Stimulated activated CD8-positive, alpha-beta memory T cell treated with anti-CD3 and anti-CD28 coated beads, Interleukin-15, amount 100 ng/mL, for 1 hour (primary cell): Measurements from ENCODE around the gene METTL8.

Experiments
- DNase-seq: peaks from one replicate; pipeline ENCODE4 v3.0.0-alpha.2; 2020; ENCODE audit warnings: low read depth

The METTL8 gene, protein sequence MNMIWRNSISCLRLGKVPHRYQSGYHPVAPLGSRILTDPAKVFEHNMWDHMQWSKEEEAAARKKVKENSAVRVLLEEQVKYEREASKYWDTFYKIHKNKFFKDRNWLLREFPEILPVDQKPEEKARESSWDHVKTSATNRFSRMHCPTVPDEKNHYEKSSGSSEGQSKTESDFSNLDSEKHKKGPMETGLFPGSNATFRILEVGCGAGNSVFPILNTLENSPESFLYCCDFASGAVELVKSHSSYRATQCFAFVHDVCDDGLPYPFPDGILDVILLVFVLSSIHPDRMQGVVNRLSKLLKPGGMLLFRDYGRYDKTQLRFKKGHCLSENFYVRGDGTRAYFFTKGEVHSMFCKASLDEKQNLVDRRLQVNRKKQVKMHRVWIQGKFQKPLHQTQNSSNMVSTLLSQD

DNA sequence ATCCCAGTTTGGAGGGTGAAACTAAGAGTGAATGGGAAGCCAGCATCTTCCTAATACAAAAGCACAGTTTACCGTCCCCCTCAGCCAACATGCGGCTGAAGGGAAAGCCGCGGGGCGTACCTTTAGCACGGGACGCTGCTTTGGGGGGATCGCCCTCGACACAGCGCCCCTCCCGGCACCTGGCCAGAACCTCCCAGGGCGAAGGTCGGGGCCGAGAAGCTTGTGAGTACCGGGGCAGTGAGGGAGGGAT is at the start of gene METTL8:
METTL8 (minus strand) TSS at position 228 of the 250 bp plus-strand sequence. CDS start 41,805 bp downstream, outside the sequence.
- no peak for DNase-seq

DNA sequence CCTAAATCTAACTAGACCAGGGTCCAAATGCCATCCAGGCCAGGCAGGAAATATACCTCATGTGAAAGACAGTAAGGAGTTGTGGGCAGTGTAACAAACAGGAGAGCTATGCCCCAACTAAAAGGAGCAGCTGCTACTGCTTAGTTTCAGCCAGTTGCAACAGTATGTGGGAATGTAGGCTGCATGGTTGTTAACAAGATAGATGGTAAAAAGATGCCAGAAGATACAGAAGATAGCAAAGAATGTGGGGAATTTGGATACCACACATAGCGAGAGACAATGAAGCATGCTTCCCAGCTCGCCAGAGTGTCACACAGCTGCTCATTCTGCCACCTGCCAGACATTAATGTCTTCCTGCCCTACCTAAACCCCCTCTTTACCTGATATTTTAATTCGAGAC is 49.1 kb upstream of the METTL8 start:
- no peak for DNase-seq

DNA sequence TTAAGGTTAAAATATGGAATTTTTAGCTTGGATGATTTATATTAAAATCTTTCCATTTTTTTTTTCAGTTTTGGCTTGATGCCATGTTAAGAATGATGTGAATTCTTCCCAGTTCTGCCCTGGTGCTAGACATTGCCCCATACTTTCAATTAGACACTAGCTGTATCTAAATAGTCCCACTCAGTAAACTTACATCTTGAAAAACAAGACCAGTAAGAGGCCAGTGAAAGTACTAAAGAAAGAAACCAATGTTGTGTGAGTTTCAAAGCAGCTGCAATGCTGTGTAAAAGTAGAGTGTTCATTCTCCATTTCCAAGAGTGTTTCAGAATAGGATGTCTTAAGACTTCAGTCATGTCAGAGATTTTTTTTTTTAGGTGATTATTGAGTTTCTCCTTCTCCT is 48.5 kb upstream of the METTL8 start:
- DNase-seq = no peak

DNA sequence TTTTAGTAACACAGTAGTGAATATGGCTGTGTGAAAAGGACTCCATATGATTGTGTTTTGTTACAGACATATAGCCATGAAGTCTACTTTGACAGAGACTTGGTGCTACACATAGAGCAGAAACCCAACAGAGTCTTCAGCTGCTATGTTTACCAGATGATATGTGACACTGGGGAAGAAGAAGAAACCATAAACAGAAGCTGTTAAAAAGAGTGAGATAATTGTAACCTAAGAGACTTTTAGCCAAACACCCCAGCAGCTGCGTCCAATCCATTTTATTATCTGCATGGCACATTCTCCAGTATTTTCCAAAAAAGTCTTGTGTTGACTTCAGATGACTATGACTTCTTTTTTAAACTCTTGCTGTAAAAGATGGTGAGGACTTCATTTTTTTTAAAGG is 47.1 kb upstream of the METTL8 start:
- DNase-seq = no peak

DNA sequence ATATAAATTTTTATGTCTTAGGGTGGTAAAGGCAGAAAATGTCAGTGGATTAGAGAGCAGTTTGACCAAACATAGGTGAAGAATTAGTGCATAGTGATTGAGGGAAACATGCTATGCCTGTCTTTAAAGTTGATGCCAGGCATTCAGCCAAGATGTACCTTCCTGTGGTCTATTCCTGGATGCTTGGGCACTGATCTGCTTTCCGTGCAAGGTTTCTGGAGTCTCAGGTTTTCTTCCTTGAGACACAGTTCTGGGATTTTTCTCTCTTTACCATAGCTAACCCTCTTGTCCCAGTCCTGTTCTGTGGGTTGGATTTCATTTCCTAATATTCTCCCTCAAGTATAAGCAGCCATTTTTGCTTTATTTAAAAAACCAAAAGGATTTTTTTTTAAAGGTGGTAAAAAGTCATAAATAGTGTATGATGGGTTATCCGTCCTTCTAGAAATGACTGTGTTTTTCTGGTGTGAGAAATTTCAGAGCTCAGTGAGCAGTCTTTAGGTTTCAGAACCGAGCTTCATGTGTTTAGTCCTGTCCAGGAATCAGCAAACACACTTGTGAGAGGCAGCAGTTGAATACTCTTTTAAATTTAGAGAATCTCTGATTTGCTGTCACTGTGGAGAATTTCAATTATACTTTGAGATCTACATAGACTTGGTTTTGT is 45.5 kb upstream of the METTL8 start:
- DNase-seq = no peak

DNA sequence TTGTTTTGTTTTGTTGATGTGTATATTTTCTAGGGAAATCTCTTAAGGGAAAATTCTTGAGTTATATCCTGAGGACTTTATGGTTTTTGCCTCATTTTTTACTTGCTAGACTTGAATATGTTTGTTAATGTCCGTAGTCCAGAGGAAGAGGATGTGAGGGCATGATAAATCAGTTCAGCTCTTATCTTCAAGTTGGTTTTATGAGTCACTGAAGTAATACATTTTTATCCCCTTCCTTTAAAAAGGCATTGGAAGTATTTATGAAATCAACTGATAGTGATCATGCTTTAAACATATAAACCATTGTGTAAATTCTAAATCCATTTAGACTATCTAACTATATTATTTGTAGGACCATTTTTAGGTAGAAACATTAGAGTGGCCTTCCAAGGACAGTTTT is 44.6 kb upstream of the METTL8 start:
- DNase-seq = no peak

DNA sequence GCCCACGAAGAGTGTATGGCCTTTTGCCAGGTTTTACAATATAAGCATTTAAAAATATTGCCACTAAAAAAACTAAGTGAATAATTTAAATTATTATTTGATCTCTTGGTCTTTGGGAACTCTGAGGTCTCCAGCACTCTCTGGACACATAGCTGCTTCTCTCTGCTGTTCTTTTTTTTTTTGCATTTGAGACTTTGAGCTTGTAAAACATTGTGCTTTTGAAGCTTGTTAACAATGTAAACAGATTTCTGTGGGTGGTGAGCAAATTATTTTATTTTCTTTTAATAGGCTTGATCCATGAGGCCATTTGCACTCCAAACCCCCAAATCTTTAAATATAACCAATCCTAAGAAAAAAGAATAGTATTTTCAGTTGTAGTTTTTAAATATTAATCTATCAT is 42.2 kb upstream of the METTL8 start:
- DNase-seq = no peak

DNA sequence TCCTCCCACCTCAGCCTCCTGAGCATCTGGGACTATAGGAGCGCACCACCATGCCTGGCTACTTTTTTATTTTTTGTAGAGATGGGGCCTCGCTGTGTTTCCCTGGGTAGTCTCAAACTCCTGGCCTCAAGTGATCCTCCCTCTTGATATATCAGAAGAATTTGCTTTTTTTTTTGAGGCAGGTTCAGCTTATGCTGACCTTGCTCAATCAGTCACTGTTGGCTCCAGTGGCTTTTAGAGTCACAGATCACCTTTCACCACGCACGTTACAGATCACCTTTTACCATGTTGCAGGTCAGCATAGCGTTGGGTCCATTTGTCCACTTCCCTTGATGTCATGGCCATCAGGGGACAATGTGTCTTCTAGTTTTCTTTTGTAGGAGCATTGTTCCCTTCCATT is 36.3 kb upstream of the METTL8 start:
- no peak for DNase-seq

DNA sequence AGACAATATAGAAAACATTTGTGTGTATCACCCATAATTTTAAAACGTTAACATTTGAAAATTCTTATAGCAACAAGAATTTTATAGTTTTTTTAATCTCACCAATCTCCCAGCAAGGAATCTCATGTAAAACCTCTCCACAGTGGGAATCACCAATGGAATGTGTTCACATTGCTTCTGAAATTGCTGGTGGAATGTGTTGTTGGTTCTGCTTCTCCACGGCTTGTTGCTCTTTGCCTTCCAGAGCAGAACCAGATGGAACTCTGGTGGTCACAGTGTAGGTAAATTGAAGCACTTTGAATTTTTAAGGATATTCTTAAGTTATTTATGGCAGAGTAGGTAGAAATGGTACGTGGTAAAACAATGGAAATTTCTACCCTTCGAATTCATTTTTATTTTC is 35.4 kb upstream of the METTL8 start:
- DNase-seq = no peak

DNA sequence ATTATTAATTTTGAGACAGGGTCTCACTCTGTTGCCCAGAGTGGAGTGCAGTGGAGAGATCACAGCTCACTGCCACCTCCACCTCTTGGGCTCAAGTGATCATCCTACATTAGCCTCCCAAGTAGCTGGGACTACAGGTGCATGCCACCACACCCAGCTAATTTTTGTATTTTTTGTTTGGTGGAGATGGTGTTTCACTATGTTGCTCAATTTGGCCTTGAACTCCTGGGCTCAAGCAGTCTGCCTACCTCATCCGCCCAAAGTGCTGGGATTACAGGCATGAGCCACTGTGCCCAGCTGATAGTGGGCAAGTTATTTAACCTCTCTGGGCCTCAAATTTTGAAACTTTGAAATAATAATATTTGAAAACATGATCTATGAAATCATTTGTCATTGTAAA is 26.7 kb upstream of the METTL8 start:
- no peak for DNase-seq

DNA sequence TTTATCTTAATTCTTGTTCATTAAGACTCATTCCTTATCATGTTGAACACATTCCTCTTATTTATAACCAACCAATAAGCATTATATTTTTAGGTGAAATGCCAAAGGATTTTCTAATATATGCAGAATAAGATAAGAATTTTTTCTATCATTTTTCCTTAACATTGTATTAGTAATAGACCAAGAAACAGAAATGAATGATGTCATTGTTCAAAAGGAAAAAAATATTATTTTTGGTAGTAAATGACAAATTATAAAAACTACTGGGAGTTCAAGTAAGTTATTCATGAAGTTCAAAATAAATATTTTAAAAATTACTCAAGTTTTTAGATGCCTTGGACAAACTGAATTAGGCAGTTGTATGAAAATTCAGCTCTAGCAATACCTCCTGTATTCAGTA is 25.7 kb upstream of the METTL8 start:
- no peak for DNase-seq

DNA sequence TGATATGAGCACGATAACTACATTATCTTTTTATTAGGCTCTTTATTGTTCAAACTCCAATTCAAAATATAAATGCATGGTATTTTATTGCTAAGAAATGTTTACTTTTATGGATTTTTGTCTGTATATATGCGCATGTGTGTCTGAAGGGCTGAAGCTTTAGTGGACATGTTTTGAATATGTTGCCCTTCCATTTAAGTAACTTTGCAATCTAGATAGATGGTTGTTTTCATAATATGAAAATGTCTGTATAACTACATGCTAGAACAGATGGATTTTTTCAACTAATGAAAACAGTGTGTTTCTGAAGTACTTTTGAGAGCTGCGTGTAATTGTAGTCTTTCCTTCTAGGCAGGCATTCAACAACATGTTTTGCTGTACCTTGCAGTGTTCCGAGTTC is 19.0 kb upstream of the METTL8 start:
- DNase-seq = no peak

DNA sequence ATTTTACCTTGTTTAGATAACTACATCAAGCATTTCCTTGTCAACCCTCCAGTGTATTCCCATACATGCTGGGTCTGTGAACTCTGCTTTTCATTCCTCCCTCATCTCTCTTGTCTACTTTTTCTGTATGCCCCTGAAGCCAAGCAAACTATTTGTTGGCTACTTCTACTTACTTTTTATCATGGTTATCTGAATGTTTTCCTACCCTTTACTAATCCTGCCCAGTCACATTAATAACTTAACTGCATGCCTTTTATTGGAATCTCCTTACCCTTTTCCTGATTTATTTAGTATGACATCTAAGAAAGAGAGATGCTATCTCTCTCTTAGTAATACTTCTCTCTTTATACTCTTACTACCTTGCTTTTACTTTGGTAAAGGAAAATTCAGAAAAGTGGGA is 17.3 kb upstream of the METTL8 start:
- DNase-seq = no peak

DNA sequence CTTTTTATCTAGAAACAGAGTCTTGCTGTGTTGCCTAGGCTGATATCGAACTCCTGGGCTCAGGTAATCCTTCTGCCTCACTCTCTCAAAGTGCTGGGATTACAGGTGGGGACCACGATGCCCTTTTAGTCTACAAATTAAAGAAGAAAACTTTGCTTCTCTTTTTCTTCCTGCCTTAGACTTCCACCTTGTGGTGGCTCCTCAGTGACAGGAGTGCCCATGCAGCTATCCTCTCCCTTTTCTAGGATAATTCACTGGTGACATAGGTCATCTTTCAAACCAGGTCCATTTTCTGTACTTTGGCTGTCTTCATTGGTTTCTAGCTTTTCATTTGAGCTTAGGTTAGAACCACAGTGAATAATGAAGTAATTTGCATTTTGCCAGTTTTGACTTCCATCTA is 13.9 kb upstream of the METTL8 start:
- no peak for DNase-seq

DNA sequence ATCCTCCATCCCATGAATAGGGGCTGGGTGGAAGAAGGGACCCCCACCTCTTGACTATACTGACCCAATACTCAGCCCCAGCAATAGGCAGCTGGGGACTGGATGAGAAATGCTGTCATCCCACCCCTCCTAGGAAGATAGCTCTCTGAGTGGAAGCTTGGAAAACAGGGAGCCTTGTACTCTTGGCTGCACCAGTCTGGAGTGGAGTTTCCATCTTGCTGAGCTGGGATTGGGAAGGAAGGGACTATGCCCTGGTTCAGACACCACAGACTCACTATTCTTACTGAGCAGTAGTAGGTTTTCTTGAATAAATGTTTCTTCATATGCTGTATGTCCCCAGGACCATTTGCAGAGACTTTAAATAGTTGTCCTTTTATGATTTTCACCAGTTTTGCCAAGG is 7.7 kb upstream of the METTL8 start:
- DNase-seq = no peak

DNA sequence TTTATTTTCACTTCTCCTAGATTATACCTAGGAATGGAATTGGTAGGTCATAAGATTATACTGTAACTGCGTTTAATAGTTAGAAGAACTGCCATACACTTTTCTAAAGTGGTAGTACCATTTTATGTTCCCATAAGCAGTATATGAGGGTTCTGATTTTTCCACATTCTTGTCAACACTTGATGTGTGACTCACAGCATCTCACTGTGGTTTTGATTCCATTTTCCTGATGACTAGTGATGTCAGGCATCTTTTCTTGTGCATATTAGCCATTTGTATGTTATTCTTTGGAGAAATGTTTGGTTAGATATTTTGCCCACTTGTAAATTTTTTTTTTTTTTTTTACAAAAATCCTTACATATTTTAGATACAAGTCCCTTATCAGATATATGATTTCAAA is 2.5 kb upstream of the METTL8 start:
- DNase-seq = no peak

DNA sequence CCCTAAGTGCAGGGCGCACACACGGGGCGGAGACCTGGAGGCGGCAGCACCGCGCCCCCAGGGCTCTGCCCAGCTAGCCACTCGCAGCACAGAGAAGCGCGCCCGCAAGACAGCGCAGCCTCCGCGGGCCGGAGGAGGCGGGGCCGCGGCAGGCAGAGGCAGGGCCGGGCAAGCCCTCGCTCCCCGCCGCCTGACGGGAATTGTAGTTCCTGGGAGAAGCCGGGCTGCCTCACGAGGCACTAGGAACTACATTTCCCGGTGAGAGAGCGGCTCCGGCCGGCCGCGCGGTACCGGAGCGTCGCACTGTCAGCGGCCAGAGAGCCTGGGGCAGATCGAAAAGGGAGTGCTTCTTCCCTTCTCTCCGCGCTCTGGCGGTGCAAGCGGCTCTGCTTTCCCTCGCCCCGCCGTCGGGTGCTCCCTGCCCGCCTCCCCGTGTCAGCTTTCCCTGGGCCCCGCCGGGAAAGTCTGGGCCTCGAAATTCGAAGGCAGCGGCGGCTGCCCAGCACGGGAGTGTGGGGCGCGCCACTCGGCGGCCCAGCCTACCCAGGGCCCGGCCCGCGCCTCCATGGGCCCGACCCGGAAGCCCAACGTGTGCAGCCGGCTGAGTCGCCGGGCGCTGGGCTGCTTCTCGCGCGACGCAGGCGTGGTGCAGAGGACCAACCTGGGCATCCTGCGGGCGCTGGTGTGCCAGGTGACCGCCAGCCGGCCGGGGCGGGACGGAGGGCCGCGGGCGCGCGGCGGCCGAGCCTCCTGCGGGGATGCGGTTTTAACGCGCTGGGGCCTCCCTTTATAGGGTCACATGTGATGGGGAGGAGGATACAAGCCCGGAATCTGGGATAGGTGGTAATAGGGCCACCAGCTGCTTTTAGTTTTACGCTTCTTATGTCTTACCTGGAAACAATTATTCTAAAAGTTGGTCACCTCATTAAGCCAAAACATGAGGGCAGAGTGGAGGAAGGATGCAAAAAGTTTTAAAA is 511 bp upstream of the METTL8 start, which contains the start of gene DCAF17:
DCAF17 (plus strand) TSS at position 214 of the 977 bp plus-strand sequence; CDS start at position 566, 352 bp downstream.
- DNase-seq = peak; percentile 80

DNA sequence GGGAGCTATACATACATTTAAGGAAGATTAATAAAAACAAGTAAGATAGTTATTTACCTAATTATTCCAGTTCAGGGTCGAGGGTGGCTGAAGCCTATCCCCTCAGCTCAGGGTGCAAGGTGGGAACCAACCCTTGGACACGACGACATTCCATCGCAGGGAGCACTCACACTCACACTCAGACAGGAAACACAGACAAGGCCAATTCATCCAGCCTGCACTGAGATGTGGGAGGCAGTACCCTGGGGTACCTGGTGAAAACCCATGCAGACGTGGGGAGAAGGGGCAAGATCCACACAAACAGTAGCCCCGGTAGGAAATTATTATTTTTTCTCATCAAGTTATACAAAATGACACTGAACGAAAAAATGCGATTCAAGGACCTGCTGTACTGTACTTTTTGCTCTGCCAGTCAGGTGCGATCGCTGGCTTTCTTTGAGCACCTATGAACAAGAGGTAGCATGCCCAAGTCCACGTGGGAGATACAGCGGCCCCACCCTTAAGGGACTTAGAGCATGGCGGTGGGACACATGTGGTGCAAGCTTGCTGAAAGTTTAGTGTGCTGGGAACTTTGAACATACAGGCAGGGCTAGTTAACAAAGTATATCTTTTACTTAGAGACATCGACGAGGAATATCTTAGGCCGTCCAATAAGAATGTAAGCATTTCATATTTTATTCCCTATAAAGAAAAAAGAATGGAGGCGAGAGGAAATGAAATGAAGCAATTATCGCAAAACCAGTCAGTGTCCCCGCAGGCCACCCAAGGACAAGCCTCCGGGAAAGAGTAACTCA is 624 bp downstream of the METTL8 start:
- no peak for DNase-seq

DNA sequence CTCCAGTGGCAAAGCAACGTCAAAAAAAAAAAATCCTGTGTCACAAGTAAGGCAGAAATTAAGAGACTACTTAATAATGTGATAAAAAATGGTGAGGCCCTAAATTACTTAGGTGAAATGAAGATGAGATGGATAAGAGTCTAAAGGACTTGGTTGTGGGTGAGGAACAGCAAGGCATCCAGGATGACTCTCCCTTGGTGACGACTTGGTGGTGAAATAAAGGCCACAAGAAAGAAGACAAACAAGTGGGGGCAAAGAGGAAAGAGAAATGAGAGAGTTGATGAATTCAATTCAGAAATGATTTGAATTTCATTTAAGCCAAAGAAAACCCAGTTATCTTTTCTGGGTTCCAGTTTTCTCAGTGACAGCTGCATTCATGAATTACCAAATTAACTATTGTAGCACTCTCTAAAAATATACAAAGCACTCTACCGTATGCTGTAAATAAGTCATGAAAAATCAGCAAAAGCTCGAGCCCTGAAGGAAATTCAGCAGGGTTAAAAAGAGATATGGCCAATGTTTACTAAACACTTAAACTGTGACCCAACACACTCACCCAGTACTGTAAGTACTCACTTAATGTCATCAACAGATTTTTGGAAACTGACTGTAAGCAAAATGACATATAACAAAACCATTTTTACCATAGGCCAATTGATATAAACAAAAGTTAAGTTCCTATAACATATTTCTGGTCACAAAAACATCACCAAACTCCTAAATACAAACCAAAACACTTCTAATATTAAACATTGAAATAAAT is 1.4 kb downstream of the METTL8 start:
- no peak for DNase-seq

DNA sequence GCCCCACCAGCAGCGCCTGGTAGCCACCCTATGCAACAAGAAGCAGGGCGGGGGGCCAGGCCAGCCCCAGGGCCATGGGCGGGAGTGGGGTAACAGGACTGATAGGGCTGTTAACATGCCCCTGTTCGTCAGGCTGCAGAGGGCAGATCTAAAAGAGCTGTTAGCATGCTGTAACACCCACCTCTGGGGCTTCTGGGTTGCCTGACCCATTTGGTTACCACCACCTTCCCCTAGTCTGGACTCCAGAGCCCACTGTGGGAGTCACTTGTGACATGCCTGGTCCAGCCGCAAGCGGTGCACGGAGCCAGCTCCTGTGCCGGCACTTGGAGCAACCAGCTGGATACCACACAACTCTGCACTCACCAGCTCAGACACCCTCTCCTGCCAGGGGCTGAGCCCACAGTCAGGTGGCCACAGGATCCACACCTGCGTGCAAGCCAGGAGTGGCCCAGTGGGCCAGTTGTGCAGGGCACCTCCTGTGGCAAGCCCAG is 2.1 kb downstream of the METTL8 start:
- no peak for DNase-seq
